Mammary epithelial cell (primary cell): ENCODE data around the gene CHRM4.

Experiments
- CTCF ChIP-seq, 2 donors: IDR thresholded peaks in 1 of 2; conservative IDR thresholded peaks in 1 of 2; 2 replicates each; pipeline ENCODE4 v1.5.1; 2011 to 2012; ENCODE audit warnings: inconsistent platforms in 2 of 2, low read length in 2 of 2, mild to moderate bottlenecking in 2 of 2, control low read depth in 1 of 2, low read depth in 1 of 2; ENCODE audit not compliant: insufficient read depth in 1 of 2; ENCODE audit errors: extremely low read depth in 1 of 2
- EZH2 ChIP-seq: IDR thresholded peaks from 2 replicates; pipeline ENCODE4 v1.6.1; 2012; ENCODE audit warnings: low read length, inconsistent platforms, borderline replicate concordance

GRCh38 chr11:46437122-46437689 is 45.6 kb upstream of the CHRM4 start:
- TF ChIP-seq CTCF (conservative IDR thresholded peaks at IDR 0.05 in 1 of 2, IDR thresholded peaks at IDR 0.05 in 1 of 2; ENCODE audit: extremely low read depth in 1 of 2, insufficient read depth in 1 of 2, low read depth in 1 of 2, low read length in 2 of 2) (no peak), EZH2 (no peak)
